Colon (tissue), 2 donors: ENCODE measurements around the gene ZNF444.

Experiments
- FAIRE-seq: peaks from 2 replicates; lab custom pipeline; 2012; peaks lifted over from hg19 to GRCh38; lab: Jason Lieb, UNC
- donor health status: control.
- donor health status: control.

The ZNF444 gene

DNA sequence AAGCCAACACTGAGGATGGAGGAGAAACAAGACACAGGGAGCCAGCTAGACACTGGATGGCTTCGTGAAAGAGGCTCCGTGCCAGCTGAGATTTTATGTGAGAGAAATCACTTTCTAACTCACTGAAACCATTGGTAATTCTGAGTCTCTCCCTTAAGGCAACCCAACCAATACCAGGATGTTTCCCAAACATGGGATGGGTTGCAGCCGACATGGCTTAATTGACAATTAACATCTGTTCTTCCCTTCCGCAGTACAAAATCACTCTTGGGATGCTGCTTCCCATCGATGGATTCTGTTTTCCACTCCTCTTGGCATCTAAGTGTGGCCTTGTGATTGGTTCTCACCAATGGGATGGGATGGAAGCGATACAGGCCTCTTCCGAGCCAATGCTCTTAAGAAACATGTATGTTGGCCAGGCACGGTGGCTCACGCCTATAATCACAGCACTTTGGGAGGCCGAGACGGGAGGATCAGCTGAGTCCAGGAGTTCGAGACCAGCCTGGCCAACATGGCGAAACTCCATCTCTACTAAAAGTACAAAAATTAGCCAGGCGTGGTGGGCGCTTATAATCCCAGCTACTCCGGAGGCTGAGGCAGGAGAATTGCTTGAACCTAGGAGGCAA lies 17.7 kb upstream of the ZNF444 start:
- FAIRE-seq = no peak

- FAIRE-seq = no peak
These were observed 16.5 kb upstream of the ZNF444 start for GRCh38 chr19:56124578-56124977.

- FAIRE-seq = no peak
These were observed 15.1 kb upstream of the ZNF444 start for GRCh38 chr19:56125806-56126590.

GRCh38 chr19:56126983-56127780 lies 13.9 kb upstream of the ZNF444 start:
- FAIRE-seq = no peak

DNA sequence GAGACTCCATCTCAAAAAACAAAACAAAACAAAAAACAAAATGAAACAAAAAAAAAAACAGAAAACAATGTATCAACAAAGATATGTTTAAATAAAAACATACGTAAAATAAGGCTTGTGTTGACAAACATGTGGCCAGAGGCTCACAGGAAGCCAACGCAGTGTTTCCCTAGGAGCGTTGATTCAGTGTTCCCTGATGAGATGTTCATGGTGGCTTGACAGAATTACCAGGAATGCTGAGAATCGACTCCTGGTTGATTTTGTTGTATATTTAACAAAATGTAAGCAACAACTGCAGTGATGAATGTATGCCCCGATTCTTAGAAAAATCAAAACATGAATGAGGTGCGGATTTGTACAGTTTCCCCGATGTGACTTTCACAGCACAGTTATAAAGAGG lies 11.1 kb upstream of the ZNF444 start:
- no peak for FAIRE-seq

- no peak for FAIRE-seq
These were observed 9.4 kb upstream of the ZNF444 start for GRCh38 chr19:56131651-56132050.

DNA sequence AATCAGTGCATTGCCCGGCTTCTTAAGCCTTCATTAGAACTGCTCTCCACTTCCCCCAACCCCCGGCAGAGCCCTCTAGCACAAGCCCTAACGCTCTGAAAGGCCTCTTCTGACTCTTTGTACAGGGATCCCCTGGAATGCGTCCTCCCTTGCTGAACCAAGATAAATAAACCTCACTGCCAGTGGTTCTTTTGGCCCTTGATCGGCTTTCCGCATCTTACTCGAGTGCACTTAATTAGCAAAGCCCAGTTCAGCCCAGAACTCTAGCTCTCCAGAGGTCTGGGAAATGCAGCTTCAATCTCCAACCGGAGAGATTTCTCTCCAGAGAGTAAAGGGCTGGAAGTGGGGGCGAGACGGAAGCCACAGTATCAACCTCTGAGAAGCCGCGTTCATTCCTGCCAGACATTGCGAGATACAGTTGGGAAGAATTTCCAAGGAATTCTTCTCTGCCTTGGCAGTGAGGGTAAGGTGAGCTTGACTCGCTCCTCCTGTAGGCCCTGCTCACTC lies 8.7 kb upstream of the ZNF444 start:
- FAIRE-seq = no peak

GRCh38 chr19:56133858-56134653 lies 7.0 kb upstream of the ZNF444 start:
- FAIRE-seq = no peak

DNA sequence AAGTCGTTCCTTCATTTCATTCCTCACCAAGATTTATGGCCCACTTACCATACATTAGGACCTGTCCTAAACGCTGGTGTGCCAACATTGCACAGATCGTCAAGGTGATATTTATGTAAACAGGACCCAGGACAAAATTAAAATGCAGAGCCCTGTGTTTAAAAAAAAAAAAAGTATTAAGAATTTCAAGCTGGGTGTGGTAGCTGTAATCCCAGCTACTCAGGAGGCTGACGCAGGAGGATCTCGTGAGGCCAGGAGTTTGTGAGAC lies 6.5 kb upstream of the ZNF444 start:
- no peak for FAIRE-seq

DNA sequence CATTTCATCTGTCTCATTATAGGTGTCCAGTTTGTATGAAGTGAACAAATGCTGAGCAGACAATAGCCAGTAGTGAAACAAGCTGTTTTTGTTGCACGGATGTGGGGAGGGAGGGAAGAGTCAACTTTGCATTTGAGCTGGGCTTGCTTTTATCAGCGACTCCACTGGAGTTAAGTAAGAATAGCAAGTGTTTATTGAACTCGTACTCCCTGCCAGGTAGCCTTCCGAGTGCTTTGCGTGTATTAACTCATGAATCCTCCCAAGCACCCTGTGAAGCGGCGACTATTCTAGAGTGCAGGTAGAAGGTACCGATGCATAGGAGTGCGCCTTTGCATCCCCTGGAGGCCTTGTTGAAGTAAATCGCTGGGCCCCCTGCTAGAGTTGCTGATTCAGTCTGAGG lies 4.7 kb upstream of the ZNF444 start:
- no peak for FAIRE-seq

DNA sequence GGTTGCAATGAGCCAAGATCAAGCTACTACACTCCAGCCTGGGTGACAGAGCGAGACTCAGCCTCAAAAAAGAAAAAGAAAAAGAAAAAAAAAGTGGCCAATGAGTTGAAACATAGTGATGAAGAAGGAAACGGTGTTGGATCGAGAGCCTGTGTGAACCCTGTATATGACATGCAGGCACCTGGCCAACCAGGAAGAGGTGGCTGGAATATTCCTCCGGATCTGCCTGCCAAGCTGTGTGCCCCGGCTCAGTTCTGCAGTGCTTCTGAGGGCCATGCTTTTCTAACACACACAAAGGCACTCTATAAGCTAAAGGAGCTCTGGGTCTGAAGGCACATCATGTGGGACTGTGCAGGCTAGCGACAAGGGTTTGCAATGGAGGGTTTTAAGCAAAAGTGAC lies 3.7 kb upstream of the ZNF444 start:
- no peak for FAIRE-seq

DNA sequence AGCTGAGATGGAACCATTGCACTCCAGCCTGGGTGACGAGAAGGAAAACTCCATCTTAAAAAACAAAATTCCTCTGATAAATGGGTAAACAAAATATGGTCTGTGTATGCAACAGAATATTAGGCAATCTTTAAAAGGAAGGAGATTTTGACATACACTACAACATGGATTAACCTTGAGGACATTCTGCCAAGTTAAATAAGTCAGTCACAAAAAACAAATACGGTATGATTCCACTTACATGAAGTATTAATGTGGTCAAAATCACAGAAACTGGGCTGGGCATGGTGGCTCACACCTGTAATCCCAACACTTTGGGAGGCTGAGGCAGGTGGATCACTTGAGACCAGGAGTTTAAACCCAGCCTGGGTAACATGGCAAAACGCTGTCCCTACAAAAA lies 3.0 kb upstream of the ZNF444 start:
- no peak for FAIRE-seq

DNA sequence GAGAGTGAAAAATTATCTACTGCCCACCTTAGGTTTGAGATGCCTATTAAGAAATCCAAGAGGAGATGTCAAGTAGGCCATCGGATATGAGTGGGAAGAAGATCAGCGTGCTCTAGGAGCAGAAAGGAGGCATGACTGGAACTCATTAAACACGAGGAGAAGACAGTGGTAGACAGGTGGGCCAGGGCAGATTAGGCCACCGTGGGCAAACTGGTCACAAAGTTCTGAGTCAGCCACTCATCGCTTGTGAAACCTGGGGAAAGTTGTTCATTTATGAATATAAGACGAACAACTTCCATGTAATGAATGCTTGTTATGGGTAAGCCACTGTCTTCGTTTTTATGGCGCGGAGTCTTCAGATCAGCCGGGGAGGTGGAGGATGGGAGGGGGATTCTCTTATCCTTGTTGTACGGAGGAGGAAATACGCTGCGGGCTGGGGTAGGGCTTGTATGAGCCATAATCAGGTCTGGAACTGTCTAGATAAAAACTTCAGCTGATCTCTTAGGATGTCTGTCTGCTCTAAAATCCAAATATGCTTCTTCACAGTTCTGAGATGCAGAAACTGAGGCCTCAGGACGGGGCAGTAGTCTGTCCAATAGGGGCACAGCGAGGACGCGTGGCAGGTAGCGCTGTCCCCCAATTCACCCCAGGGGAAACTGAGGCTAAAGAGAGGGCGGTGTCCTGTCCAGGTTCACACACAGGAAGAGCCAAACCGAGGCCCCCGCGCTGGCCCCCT lies 1.1 kb upstream of the ZNF444 start:
- no peak for FAIRE-seq

DNA sequence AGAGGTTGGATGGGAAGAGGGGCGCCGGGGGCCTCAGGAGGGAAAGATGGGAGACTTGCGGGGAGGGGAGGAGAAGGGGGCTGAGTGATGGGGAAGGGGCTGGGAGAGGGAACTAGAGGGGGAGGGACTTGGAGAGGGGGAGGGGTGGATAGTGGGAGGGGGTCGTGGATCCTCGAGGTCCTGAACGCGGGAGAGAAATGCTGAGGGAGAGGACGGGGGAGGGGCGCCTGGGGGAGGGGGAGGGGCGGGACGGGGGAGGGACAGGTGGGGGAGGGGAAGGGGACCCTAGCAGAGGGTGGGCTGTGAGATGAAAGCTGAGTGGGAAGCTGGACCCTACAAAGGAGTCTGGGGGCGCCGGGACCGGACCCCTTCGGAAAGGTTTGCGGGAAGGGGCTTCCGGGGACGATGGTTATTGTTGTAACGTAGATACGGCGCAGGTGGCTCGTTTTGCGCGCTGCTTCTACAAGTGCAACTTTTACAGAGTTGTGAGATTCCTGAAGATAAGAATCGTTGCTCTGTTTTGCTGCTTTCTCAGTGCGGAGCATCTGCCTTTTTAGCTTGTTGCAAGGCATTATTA lies 418 bp downstream of the ZNF444 start:
- FAIRE-seq = no peak

DNA sequence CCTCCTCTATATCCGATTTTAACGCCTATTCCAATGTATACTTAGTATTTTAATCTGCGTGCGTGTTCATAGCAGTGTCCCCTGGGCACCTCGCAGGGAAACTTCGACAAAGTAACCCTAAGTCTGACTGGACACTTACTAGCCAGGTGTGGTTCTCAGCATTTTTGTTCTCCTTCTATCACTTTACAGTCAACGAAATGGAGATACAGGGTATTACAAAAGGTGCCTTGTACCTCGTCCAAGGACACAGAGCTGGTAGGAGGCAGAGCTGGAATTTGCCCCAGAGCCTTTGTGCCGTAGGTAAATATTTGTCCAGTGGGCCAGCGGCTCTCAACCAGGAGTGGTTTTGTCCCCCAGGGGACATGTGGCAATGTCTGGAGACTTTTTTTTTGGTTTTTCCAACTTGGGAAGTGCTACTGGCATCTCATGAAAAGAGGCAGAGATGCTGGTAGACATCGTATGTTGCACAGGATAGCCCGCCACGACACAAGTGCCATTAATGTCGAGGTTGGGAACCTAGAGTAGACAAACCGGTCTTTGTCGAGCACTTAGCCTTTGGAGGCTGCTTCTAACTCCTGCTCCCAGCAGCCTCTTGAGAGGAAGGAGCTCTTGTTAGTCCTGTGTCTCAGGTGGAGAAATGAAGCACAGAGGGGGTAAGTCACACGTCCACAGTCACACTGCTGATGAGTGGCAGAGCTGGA lies 1.1 kb downstream of the ZNF444 start:
- FAIRE-seq = no peak

DNA sequence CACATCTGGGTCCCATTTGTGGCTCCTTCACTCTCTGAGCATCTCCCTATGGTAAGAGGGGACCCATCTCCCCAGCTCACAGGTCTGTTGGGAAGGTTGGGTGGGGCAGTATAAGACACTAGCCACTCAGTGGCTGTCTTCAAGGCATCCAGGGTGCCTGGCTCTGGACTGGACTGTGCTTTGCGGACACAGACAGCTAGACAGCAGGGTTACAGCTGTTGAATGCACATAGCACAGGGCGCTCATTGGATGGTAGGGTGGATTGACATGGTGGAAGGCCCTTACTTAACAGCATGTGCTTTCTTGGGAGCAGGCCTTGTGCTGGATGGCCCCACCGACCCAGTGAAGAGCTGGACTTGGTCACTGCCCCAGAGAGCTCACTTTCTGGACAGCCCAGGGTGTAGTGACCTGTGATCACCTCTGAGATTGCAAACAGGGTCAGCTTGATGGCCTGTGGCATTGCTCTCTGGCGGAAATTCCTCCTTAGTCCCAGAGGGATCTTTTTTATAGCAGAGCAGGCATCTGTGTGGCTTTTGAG lies 1.9 kb downstream of the ZNF444 start:
- no peak for FAIRE-seq

- FAIRE-seq = no peak
These were observed 3.3 kb downstream of the ZNF444 start for GRCh38 chr19:56144376-56144775.

DNA sequence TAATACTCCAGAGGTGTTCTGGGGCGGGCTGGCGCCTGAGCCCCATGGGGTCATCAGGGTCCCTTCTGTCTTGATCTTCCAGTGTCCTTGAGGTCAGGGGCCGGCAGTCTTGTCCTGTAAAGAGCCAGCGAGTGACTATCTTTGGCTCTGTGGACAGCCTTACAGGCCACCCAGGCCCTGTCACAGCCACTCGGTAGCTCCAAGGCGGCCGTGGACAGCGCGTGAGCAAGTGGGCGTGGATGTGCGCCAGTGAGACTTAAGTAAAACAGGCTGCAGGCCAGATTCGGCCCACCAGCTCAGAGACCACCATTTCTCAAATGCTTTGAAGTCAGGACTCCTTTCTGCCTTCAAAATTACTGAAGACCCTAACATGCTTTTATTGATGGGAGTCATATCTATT lies 3.7 kb downstream of the ZNF444 start:
- no peak for FAIRE-seq

DNA sequence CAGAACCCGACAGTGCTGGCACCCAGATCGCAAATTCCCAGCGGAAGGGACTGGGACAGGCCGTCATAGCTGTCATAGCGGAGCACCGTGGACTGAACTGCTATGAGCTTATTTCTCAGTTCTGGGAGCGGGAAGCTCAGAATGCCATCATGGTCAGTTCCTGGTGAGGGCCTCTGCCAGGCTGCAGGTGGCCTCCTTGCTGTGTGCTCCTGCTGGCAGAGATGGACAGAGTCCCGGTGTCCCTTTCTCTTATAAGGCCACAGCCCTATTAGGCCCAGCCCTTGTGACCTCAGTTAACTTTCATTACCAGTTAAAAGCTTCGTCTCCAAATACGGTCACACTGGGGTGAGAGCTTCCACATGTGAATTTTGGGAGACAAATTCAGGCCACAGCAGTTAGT lies 4.6 kb downstream of the ZNF444 start:
- no peak for FAIRE-seq

GRCh38 chr19:56146904-56147303 lies 5.8 kb downstream of the ZNF444 start:
- no peak for FAIRE-seq
